ENCODE results near the gene LSM10.

- TF ChIP-seq POLR2A (IDR thresholded peaks at IDR 0.05) (no peak), CTCF (IDR thresholded peaks at IDR 0.05) (no peak)
Observed at GRCh38 chr1:36366091-36366661, 31.5 kb downstream of the LSM10 start.

Data from lower leg skin (tissue), 3 donors.